GM18517 (cell line): Measurements from ENCODE around the gene PPM1D.

ENCODE experiments used
- ATAC-seq: cut with Tn5 transposase; IDR thresholded peaks from one replicate; pipeline ENCODE4 v1.9.1; 2021; ENCODE audit warnings: mild to moderate bottlenecking, moderate library complexity; ENCODE audit not compliant: unreplicated experiment

PPM1D gene

DNA sequence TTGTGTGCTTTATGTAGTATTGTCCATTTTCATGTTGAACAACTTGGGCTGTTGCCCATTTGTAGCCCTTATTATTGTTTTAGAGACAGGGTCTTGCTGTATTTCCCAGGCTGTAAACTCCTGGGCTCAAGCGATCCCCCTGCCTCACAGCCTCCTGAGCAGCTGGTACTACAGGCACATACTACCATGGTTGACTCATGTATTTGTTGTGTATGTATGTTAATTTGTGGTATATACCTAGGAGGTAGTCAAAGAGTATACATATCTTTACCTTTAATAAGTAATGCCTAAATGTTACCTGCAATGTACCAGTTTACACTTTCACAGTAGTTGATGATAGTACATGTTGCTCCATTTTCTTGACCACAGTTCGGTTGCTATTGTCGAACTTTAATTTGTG is 18.1 kb downstream of the PPM1D start:
- ATAC-seq, result no peak

DNA sequence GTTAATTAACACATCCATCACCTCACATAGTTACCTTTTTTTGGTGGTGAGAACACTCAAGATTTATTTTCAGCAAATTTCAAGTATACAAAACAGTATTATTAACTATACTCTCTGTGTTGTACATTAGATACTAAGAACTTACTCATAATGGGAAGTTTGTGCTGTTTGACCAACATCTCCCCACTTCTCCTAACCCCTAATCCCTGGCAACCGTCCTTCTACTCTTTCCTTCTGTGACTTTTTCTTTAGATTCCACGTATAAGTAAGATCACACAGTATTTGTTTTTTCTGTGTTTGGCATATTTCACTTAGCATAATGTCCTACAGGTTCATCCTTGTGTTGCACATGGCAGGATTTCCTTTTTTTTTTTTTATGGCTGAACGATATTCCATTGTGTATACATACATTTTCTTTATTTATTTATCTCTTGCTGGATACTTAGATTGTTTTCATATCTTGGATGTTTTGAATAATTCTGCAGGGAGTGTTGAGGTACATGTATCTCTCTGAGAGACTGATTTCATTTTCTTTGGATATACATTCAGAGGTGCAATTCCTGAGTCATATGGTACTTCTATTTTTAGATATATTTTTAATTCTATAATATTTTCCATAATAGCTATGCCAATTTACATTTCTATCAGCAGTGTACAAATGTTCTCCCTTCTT is 19.0 kb downstream of the PPM1D start:
- ATAC-seq, result no peak

DNA sequence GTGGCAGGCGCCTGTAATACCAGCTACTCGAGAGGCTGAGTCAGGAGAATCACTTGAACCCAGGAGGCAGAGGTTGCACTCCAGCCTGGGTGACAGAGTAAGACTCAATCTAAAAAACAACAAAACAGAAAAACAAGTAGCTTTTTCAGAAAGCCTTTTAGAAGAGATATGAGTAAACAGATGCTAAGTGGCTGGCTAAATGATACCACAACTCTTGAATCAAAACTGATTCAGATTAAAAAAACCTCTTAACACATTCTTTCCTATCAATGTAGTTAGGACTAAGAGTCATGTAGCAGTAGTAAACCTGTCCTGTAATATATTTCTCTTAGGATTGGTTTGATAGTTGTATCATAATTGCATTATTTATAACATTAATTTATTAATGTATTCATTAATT is 23.0 kb downstream of the PPM1D start:
- ATAC-seq, result no peak

DNA sequence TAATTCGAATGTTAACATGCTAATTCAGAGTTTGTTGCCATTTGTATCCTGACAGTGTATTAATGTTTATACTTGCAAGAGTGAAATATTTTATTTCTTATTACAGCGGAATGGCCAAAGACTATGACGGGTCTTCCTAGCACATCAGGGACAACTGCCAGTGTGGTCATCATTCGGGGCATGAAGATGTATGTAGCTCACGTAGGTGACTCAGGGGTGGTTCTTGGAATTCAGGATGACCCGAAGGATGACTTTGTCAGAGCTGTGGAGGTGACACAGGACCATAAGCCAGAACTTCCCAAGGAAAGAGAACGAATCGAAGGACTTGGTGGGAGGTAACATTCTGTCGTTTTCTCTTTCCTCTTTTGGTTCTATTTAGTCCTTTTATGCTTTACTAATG is 23.4 kb downstream of the PPM1D start:
- no peak for ATAC-seq

DNA sequence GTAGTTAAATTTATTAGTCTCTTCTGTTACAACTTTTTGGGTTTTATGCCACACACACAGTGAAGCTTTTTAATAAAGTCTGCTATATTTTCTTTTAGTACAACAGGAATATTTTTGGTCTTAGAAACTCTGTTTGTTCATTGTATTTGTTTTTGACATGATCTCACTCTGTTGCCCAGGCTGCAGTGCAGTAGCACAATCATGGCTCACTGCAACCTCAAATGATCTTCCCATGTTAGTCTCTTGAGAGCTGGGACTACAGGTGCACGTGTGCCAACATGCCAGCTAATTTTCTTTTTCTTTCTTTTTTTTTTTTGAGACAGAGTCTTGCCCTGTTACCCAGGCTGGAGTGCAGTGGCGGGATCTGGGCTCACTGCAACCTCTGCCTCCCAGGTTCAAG is 27.1 kb downstream of the PPM1D start:
- no peak for ATAC-seq

DNA sequence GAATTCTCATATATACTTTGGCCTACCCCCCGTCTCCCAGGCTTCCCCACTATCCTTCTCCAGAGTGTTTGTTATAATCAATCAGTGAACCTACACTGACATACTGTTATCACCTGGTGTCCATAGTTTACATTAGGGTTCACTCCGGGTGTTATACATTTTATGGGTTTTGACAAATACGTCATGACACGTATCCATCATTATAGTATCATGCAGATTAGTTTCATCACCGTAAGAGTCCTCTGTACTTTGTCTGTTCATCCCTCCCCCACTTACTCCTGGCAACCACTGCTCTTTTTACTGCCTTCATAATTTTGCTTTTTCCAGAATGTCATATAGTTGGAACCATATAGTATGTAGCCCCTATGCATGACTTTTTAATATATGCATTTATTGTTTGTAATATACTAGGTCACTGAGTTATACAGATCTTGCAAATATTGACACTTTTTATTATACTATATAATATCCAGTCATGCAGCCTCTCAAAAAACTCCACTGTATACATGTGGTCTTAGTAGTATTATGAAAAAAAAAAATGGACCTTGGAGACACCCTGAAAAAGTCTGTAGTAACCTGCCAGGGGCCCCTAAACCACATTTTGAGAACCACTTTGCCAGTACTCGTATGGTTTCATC is 28.4 kb downstream of the PPM1D start:
- ATAC-seq, result no peak

DNA sequence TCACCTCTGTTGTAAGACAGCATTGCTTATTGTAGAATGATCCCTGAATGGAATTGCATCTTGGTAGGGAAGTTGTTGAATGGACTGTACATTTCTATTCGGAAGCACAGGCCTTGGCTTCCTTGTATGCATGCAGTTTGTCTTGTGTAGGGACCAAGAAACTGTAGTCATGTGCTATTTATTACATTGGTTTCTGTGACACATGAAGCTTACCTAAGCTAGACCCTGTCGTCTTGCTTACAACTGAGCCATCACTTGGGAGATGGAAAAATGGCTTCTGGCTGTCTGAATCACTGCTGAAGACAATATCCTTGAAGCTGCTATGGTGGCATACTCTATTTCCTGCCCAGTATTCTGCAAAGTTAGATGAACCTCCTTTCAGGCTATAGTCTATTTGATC is 29.1 kb downstream of the PPM1D start:
- no peak for ATAC-seq

DNA sequence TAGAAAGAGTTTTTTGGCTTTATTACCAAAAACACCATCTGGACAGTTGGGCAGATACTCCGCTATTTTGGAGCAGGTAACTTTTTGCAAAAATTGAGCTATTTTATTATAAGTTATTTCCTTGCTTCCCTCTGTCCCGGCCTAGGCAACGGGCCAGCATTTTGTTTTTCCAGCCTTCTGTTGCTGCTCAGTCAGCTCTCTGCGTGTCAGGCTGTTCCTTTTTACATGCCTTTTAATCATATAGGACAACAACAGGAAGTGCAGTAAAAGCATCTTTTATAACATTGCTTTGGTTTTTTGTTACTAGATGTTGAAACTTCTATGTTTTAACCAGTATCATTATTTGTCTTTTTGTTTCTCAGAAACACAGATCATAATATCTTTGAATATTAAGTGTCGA is 30.4 kb downstream of the PPM1D start:
- ATAC-seq, result no peak

DNA sequence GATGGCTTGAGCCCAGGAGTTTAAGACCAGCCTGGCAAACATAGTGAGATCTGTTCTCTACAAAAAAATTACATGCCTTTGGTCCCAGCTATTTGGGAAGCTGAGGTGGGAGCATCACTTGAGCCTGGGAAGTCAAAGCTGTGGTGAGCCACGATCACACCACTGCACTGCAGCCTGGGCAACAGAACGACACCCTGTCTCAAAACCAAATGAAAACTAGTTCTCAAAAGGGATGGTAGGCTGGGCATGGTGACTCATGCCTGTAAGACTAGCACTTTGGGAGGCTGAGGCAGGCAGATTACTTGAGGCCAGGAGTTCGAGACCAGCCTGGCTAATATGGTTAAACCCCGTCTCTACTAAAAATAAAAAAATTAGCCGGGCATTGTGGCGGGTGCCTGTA is 31.1 kb downstream of the PPM1D start:
- ATAC-seq, result no peak

DNA sequence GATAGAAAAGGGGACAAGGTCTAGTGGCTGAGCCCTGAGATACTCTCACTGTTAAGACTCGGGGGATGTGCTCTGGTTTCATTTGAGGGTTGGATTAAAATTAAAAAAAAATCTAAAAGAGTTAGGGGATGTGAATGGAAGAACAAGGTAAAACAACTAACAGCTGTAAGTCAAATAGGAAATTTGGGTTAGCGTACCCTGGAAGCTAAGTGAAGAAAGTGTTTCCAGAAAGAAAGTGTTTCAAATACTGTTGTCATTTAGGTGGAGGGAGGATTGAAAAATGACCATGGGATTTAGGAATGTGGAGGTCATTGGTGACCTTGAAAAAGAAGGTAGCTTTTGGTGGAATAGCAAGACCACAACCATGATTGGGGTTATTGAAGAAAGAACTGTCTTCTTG is 37.7 kb downstream of the PPM1D start:
- no peak for ATAC-seq

DNA sequence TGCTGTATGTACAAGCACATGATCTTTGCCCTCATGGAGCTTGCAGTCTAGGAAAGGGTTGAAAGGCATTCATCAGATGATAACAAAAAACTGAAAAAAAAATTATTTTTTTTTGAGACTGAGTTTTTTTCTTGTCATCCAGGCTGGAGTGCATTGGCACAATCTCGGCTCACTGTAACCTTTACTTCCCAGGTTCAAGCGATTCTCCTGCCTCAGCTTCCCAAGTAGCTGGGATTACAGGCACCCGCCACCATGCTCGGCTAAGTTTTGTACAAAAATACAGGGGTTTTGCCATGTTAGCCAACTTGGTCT is 39.0 kb downstream of the PPM1D start:
- ATAC-seq, result no peak

DNA sequence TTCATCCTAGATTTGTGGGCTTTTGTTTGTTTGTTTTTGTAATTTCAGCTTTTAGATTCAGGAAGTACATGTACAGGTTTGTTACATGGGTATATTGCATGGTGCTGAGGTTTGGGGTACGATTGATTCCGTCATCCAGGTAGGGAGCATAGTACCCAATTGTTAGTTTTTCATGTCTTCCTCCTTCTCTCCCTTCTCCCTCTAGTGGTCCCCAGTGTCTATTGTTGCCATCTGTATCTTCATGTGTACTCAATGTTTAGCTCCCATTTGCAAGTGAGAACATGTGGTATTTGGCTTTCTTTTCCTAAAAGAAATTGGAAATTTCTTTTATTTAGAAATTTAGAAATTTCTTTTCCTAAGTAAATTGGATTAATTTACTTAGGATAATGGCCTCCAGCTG is 40.5 kb downstream of the PPM1D start:
- ATAC-seq, result no peak

DNA sequence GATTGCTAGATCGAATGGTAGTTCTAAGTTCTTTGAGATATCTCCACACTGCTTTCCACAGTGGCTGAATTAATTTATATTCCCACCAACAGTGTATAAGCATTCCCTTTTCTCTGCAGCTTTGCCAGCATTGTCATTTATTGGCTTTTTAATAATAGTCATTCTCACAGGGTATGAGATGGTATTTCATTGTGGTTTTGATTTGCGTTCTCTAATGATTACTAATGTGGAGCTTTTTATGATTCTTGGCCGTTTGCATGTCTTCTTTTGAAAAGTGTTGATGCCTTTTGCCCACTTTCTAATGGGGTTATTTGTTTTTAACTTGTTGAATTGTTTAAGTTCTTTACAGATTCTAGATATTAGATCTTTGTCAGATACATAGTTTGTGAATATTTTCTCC is 41.1 kb downstream of the PPM1D start:
- ATAC-seq, result no peak

DNA sequence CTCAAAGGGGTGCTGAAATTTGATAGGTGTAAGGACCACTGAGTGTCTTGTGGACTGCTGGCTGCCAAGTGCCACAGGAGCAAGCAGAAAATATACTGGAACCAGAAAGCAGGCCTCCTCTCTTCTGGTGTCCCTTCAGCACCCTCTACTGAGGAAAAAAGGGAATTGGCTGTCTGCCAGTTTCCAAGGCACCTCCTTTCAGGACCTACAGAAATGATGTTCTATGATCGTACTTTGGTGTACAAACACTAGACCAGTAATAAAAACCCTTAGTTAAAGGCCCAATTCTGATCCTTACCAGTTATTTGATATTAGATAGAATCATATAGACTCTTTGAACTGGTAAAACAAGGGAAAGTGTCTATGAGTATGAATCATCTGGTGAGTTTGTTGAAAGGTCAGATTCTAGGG is 41.8 kb downstream of the PPM1D start:
- ATAC-seq, result no peak

DNA sequence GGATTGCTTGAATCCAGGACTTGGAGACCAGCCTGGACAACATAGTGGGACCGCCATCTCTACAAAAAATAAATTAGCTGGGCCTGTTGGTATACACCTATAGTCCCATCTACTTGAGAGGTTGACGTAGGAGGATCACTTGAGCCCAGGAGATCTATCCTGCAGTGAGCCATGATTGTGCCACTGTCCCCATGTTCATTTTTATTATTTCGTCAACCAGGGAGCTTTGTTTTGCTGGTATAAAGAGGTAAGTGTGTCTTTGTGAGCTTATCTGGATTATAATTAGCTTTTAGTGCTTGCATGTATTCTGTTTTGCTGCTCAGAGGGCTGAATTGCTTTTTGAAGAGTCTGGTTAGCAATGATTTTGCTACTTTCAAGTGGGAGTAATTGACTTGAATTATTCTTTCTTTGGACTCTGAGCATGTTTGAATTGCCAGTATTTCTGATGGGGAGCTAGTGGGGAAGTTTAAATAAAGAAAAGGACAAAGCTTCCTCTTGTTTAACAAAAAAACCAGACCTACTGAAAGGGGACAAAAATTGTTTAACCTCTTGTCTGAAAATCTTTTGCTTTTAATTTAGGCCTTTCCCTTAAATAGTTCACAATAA is 46.0 kb downstream of the PPM1D start:
- ATAC-seq, result no peak

DNA sequence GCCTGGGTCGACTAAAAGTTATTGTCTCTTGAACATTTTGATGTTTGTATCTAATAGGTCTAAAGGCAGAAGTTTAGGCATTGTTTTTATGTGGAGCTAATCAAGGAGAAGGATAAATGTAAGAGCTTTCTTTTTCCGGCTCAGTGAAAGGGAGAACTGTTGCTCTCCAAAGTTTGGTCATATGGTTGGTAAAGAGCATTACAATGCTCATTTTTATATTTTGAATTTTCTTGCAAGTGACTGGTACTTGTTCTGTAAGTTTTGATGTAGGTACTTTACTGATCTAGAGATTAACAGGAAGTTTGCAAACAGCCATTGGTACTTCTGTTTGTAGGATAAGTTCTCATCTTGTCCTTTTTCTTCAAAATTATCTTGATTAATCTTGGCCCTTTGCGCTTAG is 46.7 kb downstream of the PPM1D start:
- no peak for ATAC-seq

DNA sequence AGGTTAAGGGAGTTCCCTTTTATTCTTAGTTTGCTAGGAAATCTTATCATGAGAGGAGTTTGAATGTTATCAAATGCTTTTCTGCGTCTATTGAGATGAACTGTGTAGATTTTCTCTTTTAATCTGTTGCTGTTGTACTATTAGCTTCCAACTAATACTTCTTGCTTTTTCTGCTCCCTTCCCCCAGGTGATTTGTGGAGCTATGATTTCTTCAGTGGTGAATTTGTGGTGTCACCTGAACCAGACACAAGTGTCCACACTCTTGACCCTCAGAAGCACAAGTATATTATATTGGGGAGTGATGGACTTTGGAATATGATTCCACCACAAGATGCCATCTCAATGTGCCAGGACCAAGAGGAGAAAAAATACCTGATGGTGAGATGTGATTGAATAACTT is 47.7 kb downstream of the PPM1D start:
- ATAC-seq, result no peak

DNA sequence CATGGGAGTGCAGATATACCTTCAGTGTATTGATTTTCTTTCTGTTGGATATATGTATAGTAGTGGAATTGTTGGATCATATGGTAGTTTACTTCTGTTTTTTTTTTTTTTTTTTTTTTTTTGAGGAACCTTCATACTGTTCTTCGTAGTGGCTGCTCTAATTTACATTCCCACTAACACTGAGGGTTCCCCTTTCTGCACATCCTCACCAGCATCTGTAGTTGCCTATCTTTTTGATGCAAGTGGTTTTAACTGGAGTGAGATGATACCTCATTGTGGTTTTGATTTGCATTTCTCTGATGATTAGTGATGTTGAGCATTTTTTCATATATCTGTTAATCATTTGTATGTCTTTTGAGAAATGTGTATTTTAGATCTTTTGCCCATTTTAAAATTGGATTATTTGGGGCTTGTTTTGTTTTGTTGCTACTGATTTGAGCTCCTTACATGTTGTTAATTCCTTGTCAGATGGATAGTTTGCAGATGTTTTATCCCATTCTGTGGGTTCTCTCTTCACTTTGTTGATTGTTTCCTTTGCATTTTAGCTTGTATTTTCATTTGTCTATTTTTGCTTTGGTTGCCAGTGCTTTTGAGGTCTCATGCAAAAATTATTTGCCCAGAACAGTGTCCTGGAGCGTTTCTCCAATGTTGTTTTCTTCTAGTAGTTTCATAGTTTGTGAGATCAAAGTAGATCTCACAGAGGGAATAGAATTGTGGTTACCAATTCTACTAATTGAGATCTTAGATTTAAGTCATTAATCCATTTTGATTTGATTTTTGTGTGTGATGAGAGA is 52.7 kb downstream of the PPM1D start:
- ATAC-seq, result peak; percentile 93

DNA sequence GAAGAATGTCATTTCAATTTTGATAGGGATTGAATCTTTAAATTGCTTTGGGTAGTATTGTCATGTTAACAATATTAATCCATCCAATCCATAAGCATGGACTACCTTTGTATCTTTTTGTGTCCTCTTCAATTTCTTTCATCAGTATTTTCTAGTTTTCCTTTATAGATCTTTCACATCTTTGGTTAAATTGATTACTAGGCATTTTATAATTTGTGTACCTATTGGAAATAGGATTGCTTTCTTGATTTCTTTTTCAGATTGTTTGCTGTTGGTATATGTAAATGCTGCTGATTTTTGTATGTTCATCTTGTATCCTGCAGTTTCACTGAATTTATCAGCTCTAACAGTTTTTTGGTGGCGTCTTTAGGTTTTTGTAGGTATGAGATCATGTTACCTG is 53.6 kb downstream of the PPM1D start:
- no peak for ATAC-seq

DNA sequence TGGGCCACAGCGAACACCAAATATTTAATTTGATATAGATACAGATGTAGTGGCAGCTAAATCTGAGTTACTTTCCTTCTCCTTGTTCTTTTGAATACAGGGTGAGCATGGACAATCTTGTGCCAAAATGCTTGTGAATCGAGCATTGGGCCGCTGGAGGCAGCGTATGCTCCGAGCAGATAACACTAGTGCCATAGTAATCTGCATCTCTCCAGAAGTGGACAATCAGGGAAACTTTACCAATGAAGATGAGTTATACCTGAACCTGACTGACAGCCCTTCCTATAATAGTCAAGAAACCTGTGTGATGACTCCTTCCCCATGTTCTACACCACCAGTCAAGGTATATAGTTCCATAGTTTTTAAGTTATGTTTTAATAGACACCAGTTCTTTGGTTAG is 56.5 kb downstream of the PPM1D start:
- ATAC-seq, result no peak

DNA sequence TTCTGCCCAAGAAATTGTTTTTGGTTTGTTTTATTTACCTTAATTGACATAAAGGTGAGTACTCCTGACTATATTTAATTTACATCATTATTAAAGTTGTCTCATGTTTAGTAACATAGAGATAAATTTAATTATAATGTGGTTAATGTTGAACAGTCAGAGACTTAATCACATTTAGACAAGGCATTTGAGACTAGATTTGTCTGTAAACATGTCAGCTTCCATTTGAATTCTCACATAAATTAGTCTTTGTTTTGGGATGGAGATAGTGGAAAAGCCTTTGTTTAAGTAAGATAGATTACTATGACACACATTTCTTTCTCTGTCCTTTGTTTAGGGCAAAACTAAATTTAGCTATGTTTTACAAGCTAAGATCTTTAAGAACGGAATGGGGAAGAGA is 59.2 kb downstream of the PPM1D start:
- no peak for ATAC-seq

DNA sequence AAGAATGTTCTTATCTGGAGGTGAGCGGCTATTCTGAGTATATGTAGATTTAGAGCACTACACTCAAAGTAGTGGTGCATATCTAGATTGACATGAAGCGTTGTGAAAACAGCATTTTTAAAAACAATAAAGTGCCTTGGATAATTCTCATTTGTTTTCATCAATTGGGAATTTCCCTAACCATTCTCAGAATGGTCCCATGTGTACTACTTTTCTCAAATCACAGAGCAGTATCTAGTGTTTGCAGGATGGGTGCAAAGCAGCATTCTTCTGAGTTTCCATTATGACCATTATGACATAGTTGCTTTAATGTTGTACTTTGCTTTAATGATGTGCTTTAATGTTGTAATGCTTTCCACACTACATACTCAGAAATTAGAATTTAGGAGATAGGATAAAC is 61.5 kb downstream of the PPM1D start:
- ATAC-seq, result no peak
